Activated CD8-positive, alpha-beta memory T cell treated with anti-CD3 and anti-CD28 coated beads, Interleukin-2, amount 50 U/mL, for 48 hours (primary cell): ENCODE measurements around the gene SORT1.

Source experiments
- DNase-seq: peaks from one replicate; pipeline ENCODE4 v3.0.0-alpha.2; 2020

The SORT1 gene

GRCh38 chr1:109270623-109271317 is 126.9 kb downstream of the SORT1 start:
- no peak for DNase-seq

DNA sequence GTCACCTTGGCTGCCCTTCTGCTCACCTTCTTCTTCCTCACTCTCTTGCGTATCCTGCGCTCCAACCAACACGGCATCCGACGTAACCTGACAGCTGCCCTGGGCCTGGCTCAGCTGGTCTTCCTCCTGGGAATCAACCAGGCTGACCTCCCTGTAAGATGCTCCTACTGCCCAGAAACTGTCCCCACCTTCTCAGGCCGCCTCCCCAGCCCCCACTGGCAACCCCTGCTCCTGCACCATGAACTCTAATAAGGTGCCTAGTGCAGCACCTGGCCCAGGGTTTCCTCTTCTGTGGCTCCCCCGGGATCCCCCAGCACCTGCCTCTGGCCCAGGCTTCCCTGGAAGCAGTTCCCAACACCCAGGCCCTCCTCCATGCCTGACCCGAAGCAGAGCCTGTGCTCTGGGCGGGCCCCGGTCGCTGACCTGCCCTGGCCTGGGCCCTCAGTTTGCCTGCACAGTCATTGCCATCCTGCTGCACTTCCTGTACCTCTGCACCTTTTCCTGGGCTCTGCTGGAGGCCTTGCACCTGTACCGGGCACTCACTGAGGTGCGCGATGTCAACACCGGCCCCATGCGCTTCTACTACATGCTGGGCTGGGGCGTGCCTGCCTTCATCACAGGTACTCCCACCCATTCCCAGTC is 127.6 kb downstream of the SORT1 start:
- DNase-seq, result no peak

DNA sequence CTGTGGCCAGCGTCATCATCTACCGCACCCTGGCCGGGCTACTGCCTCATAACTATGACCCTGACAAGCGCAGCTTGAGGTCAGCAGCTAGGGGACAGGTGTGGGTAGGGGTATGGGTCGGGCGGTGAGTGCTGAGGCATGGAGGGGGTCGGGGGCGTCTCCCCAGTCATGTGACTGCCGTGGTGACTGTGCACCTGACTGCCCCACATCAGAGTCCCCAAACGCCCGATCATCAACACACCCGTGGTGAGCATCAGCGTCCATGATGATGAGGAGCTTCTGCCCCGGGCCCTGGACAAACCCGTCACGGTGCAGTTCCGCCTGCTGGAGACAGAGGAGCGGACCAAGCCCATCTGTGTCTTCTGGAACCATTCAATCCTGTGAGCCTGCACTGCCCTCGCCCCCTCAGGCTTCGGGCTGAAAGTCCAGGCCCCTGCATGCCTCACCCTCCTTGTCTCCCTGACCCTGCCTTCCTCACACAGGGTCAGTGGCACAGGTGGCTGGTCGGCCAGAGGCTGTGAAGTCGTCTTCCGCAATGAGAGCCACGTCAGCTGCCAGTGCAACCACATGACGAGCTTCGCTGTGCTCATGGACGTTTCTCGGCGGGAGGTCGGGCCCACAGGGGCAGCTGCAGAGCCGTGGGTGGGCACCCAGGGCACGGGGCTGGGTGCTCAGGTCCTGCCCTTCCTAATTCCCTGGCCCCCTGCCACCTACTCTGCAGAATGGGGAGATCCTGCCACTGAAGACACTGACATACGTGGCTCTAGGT is 128.3 kb downstream of the SORT1 start:
- DNase-seq, result no peak

DNA sequence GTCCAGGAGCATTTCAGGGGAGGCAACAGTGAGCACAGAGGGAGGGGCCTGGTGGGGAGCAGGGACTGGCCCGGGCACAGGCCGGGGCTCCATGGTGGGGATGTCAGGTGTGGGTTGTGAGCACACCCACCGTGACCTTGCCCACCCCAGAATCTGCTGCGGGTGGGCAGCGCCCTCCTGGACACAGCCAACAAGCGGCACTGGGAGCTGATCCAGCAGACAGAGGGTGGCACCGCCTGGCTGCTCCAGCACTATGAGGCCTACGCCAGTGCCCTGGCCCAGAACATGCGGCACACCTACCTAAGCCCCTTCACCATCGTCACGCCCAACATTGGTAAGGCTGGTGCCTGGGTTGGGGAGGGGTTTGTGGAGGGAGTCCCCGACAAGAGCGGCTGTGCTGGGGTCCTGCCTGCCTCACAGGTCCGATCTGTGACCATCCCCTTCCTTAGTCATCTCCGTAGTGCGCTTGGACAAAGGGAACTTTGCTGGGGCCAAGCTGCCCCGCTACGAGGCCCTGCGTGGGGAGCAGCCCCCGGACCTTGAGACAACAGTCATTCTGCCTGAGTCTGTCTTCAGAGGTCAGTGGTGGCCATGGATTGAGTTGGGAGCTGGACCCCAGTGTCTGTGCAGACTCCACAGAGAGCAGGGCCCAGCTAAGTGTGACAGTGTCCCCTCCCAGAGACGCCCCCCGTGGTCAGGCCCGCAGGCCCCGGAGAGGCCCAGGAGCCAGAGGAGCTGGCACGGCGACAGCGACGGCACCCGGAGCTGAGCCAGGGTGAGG is 129.1 kb downstream of the SORT1 start:
- DNase-seq, result no peak

- DNase-seq, result no peak
These were observed 129.9 kb downstream of the SORT1 start for GRCh38 chr1:109267743-109268300.

- no peak for DNase-seq
These were observed 130.8 kb downstream of the SORT1 start for GRCh38 chr1:109266965-109267364.

GRCh38 chr1:109265741-109266330 is 131.9 kb downstream of the SORT1 start:
- no peak for DNase-seq

DNA sequence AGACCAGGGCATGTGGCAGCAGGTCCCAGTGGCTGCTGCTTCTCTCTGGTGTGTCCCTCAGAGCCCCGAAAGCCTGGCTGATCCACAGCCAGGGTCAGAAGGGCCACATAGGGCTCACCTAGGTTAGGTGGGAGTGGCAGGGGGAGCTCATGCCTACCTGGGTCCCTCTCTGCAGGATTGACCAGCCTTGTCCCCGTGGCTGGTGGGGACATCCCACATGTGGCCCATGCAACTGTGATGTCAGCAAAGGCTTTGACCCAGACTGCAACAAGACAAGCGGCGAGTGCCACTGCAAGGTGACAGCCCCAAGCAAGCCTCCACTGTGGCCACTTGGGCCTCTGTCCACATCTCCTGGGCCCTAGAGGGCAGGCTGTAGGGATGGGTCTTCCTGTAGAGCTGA is 132.7 kb downstream of the SORT1 start:
- no peak for DNase-seq

DNA sequence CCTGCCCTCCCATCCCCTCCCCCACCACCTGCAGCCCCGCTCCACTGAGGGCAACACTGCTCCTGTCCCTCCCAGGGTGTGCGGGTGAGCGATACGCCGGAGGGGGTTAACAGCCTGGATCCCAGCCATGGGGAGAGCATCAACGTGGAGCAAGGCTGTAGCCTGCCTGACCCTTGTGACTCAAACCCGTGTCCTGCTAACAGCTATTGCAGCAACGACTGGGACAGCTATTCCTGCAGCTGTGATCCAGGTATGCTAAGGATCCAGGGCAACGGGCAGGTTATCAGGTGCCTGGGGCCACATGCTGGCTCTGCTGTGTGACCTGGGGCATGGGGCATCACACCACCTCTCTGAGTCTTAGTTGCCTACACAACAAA is 133.4 kb downstream of the SORT1 start:
- DNase-seq, result no peak

GRCh38 chr1:109263597-109264378 is 133.9 kb downstream of the SORT1 start:
- DNase-seq, result peak; percentile 95

DNA sequence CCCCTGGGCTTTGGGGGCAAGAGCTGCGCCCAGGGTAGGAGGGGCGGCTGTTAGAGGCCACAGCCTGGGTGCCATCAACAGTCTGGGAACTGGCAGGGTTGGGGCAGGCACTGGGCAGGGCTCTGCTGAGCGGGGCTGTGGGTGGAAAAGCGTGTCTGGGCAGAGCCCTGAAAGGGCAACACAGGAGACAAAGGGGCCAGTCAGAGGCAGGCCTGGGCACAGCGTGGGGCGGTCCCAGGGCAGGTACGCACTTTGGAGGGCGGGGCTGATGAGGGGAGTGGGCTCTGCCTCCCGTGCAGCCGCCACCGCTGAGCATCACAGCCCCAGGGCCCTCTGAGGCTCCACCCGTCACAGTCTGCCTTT is 134.5 kb downstream of the SORT1 start:
- no peak for DNase-seq

- DNase-seq, result no peak
These were observed 135.3 kb downstream of the SORT1 start for GRCh38 chr1:109262231-109263055.

- no peak for DNase-seq
These were observed 136.1 kb downstream of the SORT1 start for GRCh38 chr1:109261578-109261977.

DNA sequence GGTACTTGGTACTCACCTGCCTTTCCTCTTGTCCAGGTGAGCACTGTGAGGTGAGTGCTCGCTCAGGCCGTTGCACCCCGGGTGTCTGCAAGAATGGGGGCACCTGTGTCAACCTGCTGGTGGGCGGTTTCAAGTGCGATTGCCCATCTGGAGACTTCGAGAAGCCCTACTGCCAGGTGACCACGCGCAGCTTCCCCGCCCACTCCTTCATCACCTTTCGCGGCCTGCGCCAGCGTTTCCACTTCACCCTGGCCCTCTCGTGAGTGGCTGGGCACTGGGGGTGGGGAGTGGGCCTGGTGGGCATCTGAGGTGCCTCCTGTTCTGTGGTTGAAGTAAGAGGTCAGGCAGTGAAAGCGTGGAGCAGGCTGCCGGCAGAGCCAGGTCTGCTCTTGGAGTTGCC is 136.7 kb downstream of the SORT1 start:
- no peak for DNase-seq

DNA sequence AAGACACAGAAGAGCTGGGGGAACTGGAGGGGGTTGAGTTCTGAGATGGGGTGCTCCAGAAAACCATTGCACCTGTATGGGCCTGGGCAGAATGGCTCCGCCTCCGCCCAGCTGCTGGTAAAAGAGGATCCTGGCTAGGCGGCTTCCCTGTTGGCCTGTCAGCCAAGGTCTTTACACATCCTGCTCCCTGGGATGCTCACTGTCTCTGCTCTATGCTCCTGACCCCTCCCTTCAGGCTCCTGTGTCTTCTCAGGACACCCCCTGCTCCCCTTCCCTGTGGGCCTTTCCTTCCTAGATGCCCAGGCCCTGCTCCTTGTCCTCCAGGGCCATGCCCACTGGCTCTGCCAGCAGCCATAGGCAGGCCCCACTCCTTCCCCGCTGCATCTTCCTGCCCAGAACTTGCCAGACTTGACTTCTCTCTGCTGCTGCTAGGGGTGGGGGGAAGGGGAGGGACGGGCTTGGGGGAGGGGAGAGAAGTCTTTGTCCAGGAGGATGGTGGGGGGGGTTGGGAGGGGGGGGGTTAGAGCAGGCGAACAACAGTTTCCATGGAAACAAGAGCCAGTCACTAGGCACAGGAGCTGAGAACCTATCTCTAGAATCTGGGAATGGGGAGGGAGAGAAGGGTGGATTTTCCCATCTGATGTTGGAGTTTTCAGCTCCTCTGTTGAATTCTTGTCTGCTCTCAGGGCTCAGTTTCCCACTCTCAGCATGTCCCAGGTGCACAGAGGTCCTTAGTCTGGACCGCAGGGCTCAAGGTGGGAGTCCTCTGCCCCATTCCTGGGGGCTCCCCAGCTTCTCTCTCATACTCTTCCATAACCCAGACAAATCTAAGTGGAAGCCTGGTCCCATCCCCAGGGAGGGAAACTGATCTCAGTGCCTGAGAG is 137.8 kb downstream of the SORT1 start:
- no peak for DNase-seq
